Neural progenitor cell (in vitro differentiated cells): ENCODE results near the gene CRYM.
"Not testable (repeated sequence)": the region's sequence is repeated elsewhere in the genome, so short reads cannot be mapped to it uniquely, and the experiment has no call there.

ENCODE experiments used
- EZH2 ChIP-seq: fragments of 200-600 bp; sonication (generic); IDR thresholded peaks from 2 replicates; pipeline ENCODE4 v1.6.1; 2017; ENCODE audit warnings: antibody characterized with exemption, mild to moderate bottlenecking, moderate library complexity
- TF ChIP-seq, protein P1 (sequence below): fragments of 200-600 bp; sonication (generic); IDR thresholded peaks from 2 replicates; pipeline ENCODE4 v1.5.1; 2017; ENCODE audit warnings: antibody characterized with exemption, mild to moderate bottlenecking

DNA sequence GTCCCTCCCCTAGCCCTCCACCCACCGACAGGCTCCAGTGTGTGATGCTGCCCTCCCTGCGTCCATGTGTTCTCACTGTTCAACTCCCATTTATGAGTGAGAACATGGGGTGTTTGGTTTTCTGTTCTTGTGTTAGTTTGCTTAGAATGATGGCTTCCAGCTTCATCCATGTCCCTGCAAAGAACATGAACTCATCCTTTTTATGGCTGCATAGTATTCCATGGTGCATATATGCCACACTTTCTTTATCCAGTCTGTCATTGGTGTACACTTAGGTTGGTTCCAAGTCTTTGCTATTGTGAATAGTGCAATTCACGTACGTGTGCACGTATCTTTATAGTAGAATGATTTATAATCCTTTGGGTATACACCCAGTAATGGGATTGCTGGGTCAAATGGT is 28.6 kb upstream of the CRYM start:
- TF ChIP-seq EZH2: not testable (repeated sequence)
- TF ChIP-seq, protein P1, sequence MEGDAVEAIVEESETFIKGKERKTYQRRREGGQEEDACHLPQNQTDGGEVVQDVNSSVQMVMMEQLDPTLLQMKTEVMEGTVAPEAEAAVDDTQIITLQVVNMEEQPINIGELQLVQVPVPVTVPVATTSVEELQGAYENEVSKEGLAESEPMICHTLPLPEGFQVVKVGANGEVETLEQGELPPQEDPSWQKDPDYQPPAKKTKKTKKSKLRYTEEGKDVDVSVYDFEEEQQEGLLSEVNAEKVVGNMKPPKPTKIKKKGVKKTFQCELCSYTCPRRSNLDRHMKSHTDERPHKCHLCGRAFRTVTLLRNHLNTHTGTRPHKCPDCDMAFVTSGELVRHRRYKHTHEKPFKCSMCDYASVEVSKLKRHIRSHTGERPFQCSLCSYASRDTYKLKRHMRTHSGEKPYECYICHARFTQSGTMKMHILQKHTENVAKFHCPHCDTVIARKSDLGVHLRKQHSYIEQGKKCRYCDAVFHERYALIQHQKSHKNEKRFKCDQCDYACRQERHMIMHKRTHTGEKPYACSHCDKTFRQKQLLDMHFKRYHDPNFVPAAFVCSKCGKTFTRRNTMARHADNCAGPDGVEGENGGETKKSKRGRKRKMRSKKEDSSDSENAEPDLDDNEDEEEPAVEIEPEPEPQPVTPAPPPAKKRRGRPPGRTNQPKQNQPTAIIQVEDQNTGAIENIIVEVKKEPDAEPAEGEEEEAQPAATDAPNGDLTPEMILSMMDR: not testable (repeated sequence)
